Subcutaneous adipose tissue (tissue), 4 donors: ENCODE measurements around the gene PUSL1. TPM values are rescaled to one million over a fixed set of nuclear protein-coding genes. Genes with fewer than 3 reads are reported as not detected.

Experiments used
- total RNA-seq, 4 donors: library from RNA; depleted of rRNA; stranded (reverse); fragments of >200 nt; gene quantifications; one replicate each; pipeline ENCODE4 v1.1.0, GENCODE V29; 2016
- TF ChIP-seq, protein P1 (sequence below): fragments of 450-650 bp; IDR thresholded peaks from one replicate; pipeline ENCODE4 v1.5.1; 2016; ENCODE audit warnings: low read depth, mild to moderate bottlenecking, control low read depth, antibody characterized with exemption, moderate library complexity

The PUSL1 gene
- total RNA-seq, 4 donors from 2014 or later: 7.2 to 12.9 (median 10.9) TPM

DNA sequence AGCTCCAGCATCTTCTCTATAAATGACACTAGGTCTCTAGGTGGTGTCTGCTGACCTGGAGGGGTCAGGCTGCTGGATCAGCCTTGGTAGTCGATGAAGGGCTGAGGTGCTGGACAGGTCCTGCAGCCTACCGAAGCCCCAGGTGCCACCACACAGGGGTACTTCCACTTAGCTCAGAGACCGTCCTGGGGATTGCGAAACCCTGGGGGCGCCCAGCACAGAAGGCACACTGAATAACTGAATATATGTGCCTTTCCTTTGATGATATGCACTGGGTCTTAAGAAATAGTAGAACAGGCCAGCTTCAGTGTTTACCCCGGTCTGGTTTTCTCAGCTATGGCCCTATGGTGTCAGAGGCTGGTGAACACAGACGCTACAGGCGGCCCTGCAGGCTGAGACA is 45.6 kb upstream of the PUSL1 start:
- TF ChIP-seq, protein P1, sequence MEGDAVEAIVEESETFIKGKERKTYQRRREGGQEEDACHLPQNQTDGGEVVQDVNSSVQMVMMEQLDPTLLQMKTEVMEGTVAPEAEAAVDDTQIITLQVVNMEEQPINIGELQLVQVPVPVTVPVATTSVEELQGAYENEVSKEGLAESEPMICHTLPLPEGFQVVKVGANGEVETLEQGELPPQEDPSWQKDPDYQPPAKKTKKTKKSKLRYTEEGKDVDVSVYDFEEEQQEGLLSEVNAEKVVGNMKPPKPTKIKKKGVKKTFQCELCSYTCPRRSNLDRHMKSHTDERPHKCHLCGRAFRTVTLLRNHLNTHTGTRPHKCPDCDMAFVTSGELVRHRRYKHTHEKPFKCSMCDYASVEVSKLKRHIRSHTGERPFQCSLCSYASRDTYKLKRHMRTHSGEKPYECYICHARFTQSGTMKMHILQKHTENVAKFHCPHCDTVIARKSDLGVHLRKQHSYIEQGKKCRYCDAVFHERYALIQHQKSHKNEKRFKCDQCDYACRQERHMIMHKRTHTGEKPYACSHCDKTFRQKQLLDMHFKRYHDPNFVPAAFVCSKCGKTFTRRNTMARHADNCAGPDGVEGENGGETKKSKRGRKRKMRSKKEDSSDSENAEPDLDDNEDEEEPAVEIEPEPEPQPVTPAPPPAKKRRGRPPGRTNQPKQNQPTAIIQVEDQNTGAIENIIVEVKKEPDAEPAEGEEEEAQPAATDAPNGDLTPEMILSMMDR: no peak

DNA sequence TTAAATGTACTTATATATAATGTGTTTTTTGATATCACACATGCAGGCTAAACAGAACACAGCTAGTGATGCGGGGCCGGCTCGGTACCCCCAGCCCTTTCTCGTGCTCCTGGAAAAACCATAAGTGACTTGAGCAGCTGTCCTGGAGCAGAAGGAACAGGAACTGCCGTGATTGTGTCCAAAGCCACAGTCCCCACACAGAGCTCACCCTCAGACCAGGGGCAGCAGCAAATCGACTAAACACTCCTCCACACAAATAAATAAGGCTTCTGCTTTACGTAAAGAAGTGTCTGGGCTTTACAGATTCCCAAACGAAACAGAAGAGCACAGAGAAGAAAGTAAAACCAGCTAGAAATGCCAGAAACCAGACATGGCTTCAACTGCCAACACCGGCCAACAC is 44.4 kb upstream of the PUSL1 start:
- TF ChIP-seq, protein P1: no peak

DNA sequence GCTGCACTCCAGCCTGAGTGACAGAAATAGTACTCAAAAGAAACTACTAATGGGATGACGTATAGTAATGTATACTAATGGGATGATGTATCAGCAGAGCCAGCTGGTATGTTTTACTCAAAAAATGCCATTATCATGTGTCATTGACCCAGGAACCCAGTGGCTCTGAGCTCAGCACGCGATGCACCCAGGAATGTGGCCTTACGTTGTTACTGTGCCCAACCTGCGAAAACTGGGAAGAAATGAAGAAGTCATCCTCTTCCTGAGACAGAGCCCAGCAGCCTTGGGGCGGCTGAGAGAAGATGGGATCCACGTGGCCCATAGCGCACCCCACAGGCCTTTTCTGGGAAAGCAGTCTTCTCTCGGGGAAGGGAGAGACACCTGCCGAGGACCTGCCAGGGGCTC is 43.5 kb upstream of the PUSL1 start:
- TF ChIP-seq, protein P1: no peak

DNA sequence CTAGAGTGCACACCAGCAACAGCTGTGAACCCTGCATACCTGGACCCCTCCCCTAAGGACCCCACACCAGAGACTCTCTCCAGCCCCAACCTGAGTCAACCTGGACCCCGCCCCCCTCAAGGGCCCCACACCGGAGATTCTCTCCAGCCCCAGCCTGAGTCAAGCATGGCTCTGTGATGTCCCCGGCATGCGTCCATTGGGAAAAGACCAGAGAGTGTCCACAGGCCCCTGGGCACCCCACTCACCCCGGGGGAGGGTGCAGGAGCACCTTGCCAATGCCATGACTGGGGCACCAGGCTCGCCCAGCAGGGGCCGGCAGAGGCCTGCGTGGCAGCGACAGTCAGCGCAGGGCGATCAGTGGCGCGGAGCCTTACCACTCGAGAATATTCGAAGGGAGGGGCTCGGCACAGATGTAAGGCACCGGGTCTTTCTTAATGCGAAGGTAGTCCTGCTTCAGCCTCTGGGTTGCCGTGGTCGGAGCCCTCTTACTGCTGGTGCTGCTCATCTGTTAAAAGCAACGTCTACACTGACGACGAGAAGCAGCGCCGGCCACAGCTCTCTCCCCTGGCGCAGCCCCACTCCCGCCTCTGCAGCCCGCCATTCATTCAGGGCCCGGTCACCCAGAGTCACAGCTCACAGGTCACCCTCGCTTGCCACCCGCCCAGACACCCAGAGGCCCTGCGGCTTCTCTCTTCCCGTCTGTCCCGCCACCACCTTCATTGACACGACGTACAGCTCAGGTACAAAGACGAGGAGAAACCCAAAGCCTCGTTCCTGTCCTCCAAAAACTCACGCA is 40.7 kb upstream of the PUSL1 start:
- TF ChIP-seq, protein P1: no peak

DNA sequence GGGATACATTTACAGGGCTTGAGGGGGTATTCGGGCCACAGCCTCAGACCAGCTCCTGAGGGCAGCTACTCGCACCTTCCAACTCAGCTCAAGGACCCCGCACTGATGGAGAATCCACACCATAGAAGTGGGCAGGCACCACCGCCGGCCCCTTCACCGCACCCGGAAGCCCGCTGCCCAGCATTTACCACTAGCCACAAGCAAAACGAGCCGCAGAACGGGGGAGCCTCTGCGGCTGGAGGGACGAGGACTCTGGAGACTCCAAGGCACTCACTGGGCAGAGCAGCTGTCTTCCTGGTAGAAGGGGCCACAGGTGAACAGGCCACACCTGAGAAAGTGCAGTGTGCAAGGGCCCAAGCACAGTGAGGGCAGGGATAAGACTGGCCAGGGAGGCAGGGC is 40.1 kb upstream of the PUSL1 start:
- TF ChIP-seq, protein P1: no peak

DNA sequence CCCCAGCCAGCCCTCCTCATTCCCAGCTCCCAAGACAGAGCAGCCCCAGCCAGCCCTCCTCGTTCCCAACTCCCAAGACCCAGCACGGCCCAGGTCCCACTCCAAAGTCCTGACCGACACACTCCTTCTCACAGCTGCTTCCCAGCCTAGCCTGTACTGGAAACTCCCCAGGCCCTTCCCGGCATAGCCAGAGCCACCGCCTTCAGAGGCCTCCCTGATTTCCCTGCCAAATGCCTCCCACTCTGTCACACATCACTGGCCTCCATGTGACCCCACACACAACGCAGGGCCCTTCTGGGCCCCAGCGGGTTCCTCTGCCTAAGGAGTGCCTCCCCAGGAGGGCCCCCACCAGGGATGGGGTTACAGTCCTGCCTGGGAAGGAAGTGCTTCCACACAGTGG is 37.6 kb upstream of the PUSL1 start:
- TF ChIP-seq, protein P1: no peak

DNA sequence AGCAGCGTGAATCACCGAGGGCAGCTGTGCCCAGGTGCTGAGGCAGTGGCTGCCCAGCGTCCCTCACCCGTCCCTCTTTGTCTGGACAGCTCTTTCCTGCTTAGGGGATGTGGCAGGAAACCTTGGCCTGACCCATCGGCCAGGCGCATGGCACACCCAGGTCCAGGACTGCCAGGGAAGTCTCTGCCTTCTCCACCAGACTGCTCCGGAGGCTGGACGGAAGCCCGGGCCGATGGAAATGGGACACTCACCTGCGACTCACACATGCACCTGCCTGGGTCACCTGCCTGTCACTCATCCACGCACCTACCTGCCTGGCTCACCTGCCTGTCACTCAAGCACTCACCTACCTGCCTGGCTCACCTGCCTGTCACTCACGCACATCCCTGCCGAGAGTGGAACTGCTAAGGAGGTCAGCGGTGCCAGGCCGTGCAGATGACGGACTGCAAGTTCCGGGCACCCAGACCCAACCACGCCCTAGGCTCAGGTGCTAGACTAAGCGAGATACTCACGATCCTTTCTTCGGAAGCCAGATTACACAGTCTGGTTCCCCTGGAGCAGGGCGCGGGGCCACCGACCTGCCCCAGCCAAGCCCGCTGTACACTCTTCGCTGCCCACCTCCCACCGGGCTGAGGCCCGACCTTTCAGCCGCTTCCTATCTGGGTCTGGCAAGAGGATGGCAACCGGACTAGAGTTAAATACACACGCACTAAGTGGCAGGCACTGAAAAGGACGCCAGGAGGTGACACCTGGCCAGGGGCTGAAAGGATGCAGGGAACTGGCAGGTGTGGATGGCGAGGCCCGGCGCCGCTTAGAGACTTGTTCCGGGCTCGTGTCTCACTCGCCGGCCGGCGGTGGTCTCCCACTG is 35.8 kb upstream of the PUSL1 start:
- TF ChIP-seq, protein P1: no peak
